Cardiac fibroblast (primary cell): ENCODE data around the gene FOLR1.

Experiments used
- DNase-seq, 2 donors: peaks; one replicate each; pipeline versions ENCODE4 v3.0.0 to v3.0.0-alpha.2; 2010; ENCODE audit warnings: low read depth in 2 of 2
- H3K4me3 ChIP-seq, 2 donors: replicated peaks in 1 of 2; 1 replicate in 1 of 2; 2 replicates in 1 of 2; pipeline ENCODE4 v1.5.1; 2011; ENCODE audit warnings: low read depth in 2 of 2, low read length in 2 of 2, mild to moderate bottlenecking in 2 of 2, moderate library complexity in 1 of 2
- CTCF ChIP-seq: IDR thresholded peaks from one replicate; pipeline ENCODE4 v1.5.1; 2011; ENCODE audit warnings: low read depth, mild to moderate bottlenecking, low read length, inconsistent platforms

FOLR1 gene

GRCh38 chr11:72238492-72239312 is 46.8 kb downstream of the FOLR1 start:
- no peak for DNase-seq
- H3K4me3 ChIP-seq = no peak overlapping the region
- no peak for TF ChIP-seq CTCF

- no peak for TF ChIP-seq CTCF
- H3K4me3 ChIP-seq = peak overlapping the region in 1 of 2 donors; percentile 21
- DNase-seq = peak; percentile 57 to 62
These were observed 47.4 kb downstream of the FOLR1 start for GRCh38 chr11:72239313-72239848.

GRCh38 chr11:72239849-72240460 is 48.0 kb downstream of the FOLR1 start:
- H3K4me3 ChIP-seq = peak overlapping the region; percentile 5 to 18
- DNase-seq = peak; percentile 36 to 43
- no peak for TF ChIP-seq CTCF

- no peak overlapping the region for H3K4me3 ChIP-seq
- TF ChIP-seq CTCF = no peak
- DNase-seq = peak in 1 of 2 donors; percentile 24
These were observed 48.7 kb downstream of the FOLR1 start for GRCh38 chr11:72240461-72241290.

- TF ChIP-seq CTCF = no peak
- H3K4me3 ChIP-seq = no peak overlapping the region
- no peak for DNase-seq
These were observed 49.4 kb downstream of the FOLR1 start for GRCh38 chr11:72241291-72241781.

GRCh38 chr11:72242141-72242540 is 50.2 kb downstream of the FOLR1 start:
- no peak for TF ChIP-seq CTCF
- no peak overlapping the region for H3K4me3 ChIP-seq
- DNase-seq = no peak
